ENCODE results near the gene FHL2. TPM values are rescaled to one million over a fixed set of nuclear protein-coding genes. Genes with fewer than 3 reads are reported as not detected.
A peak's percentile ranks its signal among the peaks of the same experiment; 100 is the strongest.

FHL2 gene
- total and polyA plus RNA-seq, 12 donors, result 41.2 to 213 (median 103) TPM

GRCh38 chr2:105391058-105391627 lies 7.7 kb downstream of the FHL2 start:
- peak overlapping the region in 3 of 5 donors; percentile 8 to 82 (median 68) for H3K27ac ChIP-seq
- intact Hi-C loops (cut with DNase I), result no loop called here
- 90 to 97% (median 92%) methylated on average over 5 of the region's 5 CpGs for WGBS, 4 donors

GRCh38 chr2:105390454-105390853 lies 8.4 kb downstream of the FHL2 start:
- H3K9me3 ChIP-seq (replicated peaks in 1 of 3), result no peaks in the 10 kb centered on the region
- H3K27me3 ChIP-seq, result no peaks in the 10 kb centered on the region
- peaks cover 0 to 9% of the 10 kb centered on the region in 2 donors for H3K36me3 ChIP-seq (replicated peaks in 1 of 2)
- intact Hi-C loops (cut with DNase I), result no loop called here
- DNase-seq, result no peak
- TF ChIP-seq CTCF (IDR thresholded peaks at IDR 0.05) (no peak), POLR2A (IDR thresholded peaks at IDR 0.05) (no peak)
- H3K4me3 ChIP-seq, result no peak overlapping the region
- peak overlapping the region in 4 of 5 donors; percentile 11 to 82 (median 46) for H3K27ac ChIP-seq
- peaks cover 9 to 37% of the 10 kb centered on the region in 2 donors for H3K4me1 ChIP-seq (replicated peaks in 1 of 2)

More at GRCh38 chr2:105391058-105391627, 7.7 kb downstream of the FHL2 start:
- Histone ChIP-seq H3K4me3 (no peak overlapping the region), H3K27me3 (no peaks in the 10 kb centered on the region), H3K4me1 (replicated peaks in 1 of 2) (peaks cover 9 to 44% of the 10 kb centered on the region in 2 donors), H3K9me3 (replicated peaks in 1 of 3) (no peaks in the 10 kb centered on the region), H3K36me3 (replicated peaks in 1 of 2) (peaks cover 0 to 2% of the 10 kb centered on the region in 2 donors)
- peak in 1 of 7 donors; percentile 39 for DNase-seq
- TF ChIP-seq POLR2A (IDR thresholded peaks at IDR 0.05), result no peak

DNA sequence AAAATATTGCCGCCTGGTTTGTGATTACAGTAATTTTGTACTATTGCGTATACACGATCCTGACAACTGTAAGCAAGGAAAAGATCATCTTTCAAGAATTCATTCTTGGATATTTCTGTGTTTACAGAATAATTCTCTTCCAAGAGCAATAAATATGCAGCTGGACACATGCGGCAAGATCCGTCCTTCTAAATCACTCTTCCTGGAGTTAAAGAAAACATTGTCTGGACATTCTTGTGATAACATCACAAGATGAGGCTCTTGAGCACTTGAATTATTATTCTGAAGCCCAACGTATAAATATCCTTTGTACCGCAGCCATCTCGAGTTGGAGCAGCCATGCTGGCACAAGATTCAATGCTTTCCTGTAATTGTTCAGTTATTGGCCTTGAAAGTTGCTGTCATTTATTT lies 9.9 kb downstream of the FHL2 start:
- Histone ChIP-seq H3K9me3 (replicated peaks in 1 of 3) (no peaks in the 10 kb centered on the region), H3K27ac (peak overlapping the region; percentile 25 to 82 (median 63)), H3K36me3 (replicated peaks in 1 of 2) (peaks cover 0 to 22% of the 10 kb centered on the region in 2 donors), H3K27me3 (no peaks in the 10 kb centered on the region), H3K4me1 (replicated peaks in 1 of 2) (peaks cover 9 to 43% of the 10 kb centered on the region in 2 donors), H3K4me3 (no peak overlapping the region)
- peak in 5 of 7 donors; percentile 45 to 73 (median 50) for DNase-seq
- WGBS, 4 donors, result 17 to 25% (median 20%) methylated on average over 8 of the region's 8 CpGs
- intact Hi-C loops (cut with DNase I), result no loop called here
- TF ChIP-seq CTCF (IDR thresholded peaks at IDR 0.05), result no peak
- no peak for TF ChIP-seq POLR2A (IDR thresholded peaks at IDR 0.05)

DNA sequence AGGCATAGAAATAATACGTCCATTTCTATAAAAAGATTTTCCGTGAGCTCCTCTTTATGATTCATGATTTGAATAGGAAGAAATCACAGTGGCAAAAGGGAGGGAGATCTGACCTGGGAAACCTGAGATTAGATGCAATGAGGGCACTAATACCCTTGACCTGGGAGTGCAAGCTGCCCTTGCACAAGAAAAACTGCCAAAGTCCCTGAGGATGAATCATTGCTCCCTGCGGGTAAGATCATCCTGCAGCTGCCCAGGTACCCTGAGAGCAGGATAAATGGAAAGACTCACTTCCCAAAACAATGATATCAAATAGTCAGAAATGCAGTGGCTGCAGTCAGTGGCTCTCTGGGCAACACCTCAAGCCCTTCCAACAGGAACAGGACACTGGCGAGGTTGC lies 11.6 kb downstream of the FHL2 start:
- H3K4me1 ChIP-seq (replicated peaks in 1 of 2), result peaks cover 9 to 53% of the 10 kb centered on the region in 2 donors
- WGBS, 4 donors, result 47 to 67% (median 56%) methylated on average over 4 of the region's 4 CpGs
- no peaks in the 10 kb centered on the region for H3K27me3 ChIP-seq
- H3K36me3 ChIP-seq (replicated peaks in 1 of 2), result peaks cover 0 to 28% of the 10 kb centered on the region in 2 donors
- TF ChIP-seq CTCF (IDR thresholded peaks at IDR 0.05), result no peak
- TF ChIP-seq POLR2A (IDR thresholded peaks at IDR 0.05), result no peak
- H3K27ac ChIP-seq, result peak overlapping the region in 2 of 5 donors; percentile 64 to 68
- peak in 2 of 7 donors; percentile 43 to 50 for DNase-seq
- intact Hi-C loops (cut with DNase I), result no loop called here
- no peaks in the 10 kb centered on the region for H3K9me3 ChIP-seq (replicated peaks in 1 of 3)
- H3K4me3 ChIP-seq, result no peak overlapping the region

All from adrenal gland (tissue), 12 donors.